K562 (cell line): Measurements from ENCODE around the gene C12orf60. TPM values are rescaled to one million over a fixed set of nuclear protein-coding genes. Genes with fewer than 3 reads are reported as not detected.

Source experiments
- ATAC-seq: fragments of 200-7000 bp; cut with Tn5 transposase; 3 replicates; pipeline ENCODE4 v1.9.1; 2020; ENCODE audit warnings: moderate library complexity
- BruUV-seq: library from RNA; stranded (reverse); fragments of 400-500 nt; replicated peaks from 2 replicates; lab custom pipeline; 2021; lab: Mats Ljungman, UMichigan
- CTCF ChIA-PET: fragments of 300-600 bp; formaldehyde crosslinking; extraction: SDS; loops from one replicate; lab custom pipeline; 2021; ENCODE audit warnings: low intra/inter-chr PET ratio; lab: Yijun Ruan, JAX
- POLR2A ChIA-PET: fragments of 300-600, 350-650 bp; sonication (Branson Sonifier 250); formaldehyde crosslinking; extraction: SDS; loops from one replicate; lab custom pipeline; 2021; ENCODE audit warnings: antibody characterized with exemption, inconsistent platforms; lab: Yijun Ruan, JAX
- DNase-seq, 4 experiments: peaks; one replicate each; pipeline versions ENCODE4 v3.0.0 to v3.0.0-alpha.2; 2011 to 2018; ENCODE audit warnings: low spot score in 3 of 4, mixed read lengths in 3 of 4; ENCODE audit errors: extremely low read depth in 1 of 4
- FAIRE-seq: peaks from 2 replicates; lab custom pipeline; 2011; peaks lifted over from hg19 to GRCh38; lab: Jason Lieb, UNC
- H2AFZ ChIP-seq: 2 replicates; pipeline ENCODE4 v1.6.0; 2011; ENCODE audit warnings: low read depth, low read length, control low read depth, inconsistent platforms
- H3K27ac ChIP-seq: fragments of 200-600 bp; 3 replicates; pipeline ENCODE4 v1.8.0; 2011; ENCODE audit warnings: low read depth, mild to moderate bottlenecking, control low read depth, inconsistent platforms, low read length, moderate library complexity, mixed read lengths; ENCODE audit errors: extremely low read depth
- H3K27me3 ChIP-seq, 2 experiments: fragments of 300-600 bp in 1 of 2; 2 replicates in 1 of 2; 3 replicates in 1 of 2; pipeline versions ENCODE4 v1.6.0 to v1.8.0; 2011; ENCODE audit warnings: inconsistent platforms in 2 of 2, low read length in 2 of 2, mild to moderate bottlenecking in 1 of 2, mixed read lengths in 1 of 2, moderate library complexity in 1 of 2; ENCODE audit not compliant: control insufficient read depth in 2 of 2, insufficient read depth in 2 of 2
- H3K36me3 ChIP-seq: fragments of 300-600 bp; 3 replicates; pipeline ENCODE4 v1.8.0; 2011; ENCODE audit warnings: mild to moderate bottlenecking, low read length, inconsistent platforms; ENCODE audit not compliant: control insufficient read depth, insufficient read depth
- H3K4me1 ChIP-seq, 2 experiments: fragments of 200-600 bp in 1 of 2; replicated peaks in 1 of 2; 2 replicates in 1 of 2; 3 replicates in 1 of 2; pipeline versions ENCODE4 v1.5.1 to v1.8.0; 2011; ENCODE audit warnings: inconsistent platforms in 2 of 2, low read length in 2 of 2, mild to moderate bottlenecking in 1 of 2, mixed read lengths in 1 of 2, moderate library complexity in 1 of 2; ENCODE audit not compliant: control insufficient read depth in 2 of 2, insufficient read depth in 2 of 2
- H3K4me2 ChIP-seq: 2 replicates; pipeline ENCODE4 v1.6.1; 2011; ENCODE audit warnings: low read length, control low read depth, inconsistent platforms, mixed read lengths; ENCODE audit not compliant: insufficient read depth
- H3K4me3 ChIP-seq: fragments of 200-600 bp; sonication (generic), shearing (Covaris generic); 2 replicates; pipeline ENCODE4 v1.5.1; 2016; ENCODE audit warnings: control low read depth, inconsistent platforms
- H3K79me2 ChIP-seq: fragments of 200-600 bp; 3 replicates; pipeline ENCODE4 v1.8.0; 2011; ENCODE audit warnings: low read length, inconsistent platforms; ENCODE audit not compliant: control insufficient read depth, insufficient read depth
- H3K9ac ChIP-seq, 2 experiments: 2 replicates each; pipeline versions ENCODE4 v1.6.0 to v1.6.1; 2011; ENCODE audit warnings: low read depth in 2 of 2, low read length in 2 of 2, control low read depth in 1 of 2, inconsistent platforms in 1 of 2, mild to moderate bottlenecking in 1 of 2, mixed read lengths in 1 of 2; ENCODE audit not compliant: insufficient read depth in 1 of 2
- H3K9me1 ChIP-seq: one replicate; pipeline ENCODE4 v1.6.0; 2011; ENCODE audit warnings: inconsistent platforms, mild to moderate bottlenecking, low read length, moderate library complexity; ENCODE audit not compliant: control insufficient read depth, insufficient read depth
- H3K9me3 ChIP-seq: replicated peaks from 2 replicates; pipeline ENCODE4 v1.5.1; 2011; ENCODE audit warnings: low read depth, low read length, inconsistent platforms; ENCODE audit not compliant: control insufficient read depth, insufficient read depth
- H4K20me1 ChIP-seq: replicated peaks from 2 replicates; pipeline ENCODE4 v1.6.1; 2011; ENCODE audit warnings: low read length, inconsistent platforms, mixed read lengths; ENCODE audit not compliant: control insufficient read depth, insufficient read depth
- CREB3L1 ChIP-seq: fragments of 450-650 bp; IDR thresholded peaks from 2 replicates; pipeline ENCODE4 v1.6.1; 2014; ENCODE audit warnings: low read depth, mild to moderate bottlenecking, moderate library complexity, borderline replicate concordance
- CTCF ChIP-seq, 3 experiments: IDR thresholded peaks in 2 of 3; conservative IDR thresholded peaks in 1 of 3; 2 replicates each; pipeline ENCODE4 v1.5.1; 2011 to 2012; ENCODE audit warnings: low read length in 3 of 3, mild to moderate bottlenecking in 3 of 3, control low read depth in 2 of 3, improper control_type of control experiment in 1 of 3, inconsistent platforms in 1 of 3, low read depth in 1 of 3, mixed read lengths in 1 of 3, moderate library complexity in 1 of 3; ENCODE audit not compliant: insufficient read depth in 2 of 3
- EGR1 ChIP-seq: fragments of 450-650 bp; conservative IDR thresholded peaks from 2 replicates; pipeline ENCODE4 v1.6.1; 2017; ENCODE audit warnings: mild to moderate bottlenecking
- ESRRA ChIP-seq: fragments of 450-650 bp; IDR thresholded peaks from 2 replicates; pipeline ENCODE4 v1.6.1; 2014; ENCODE audit warnings: low read depth, mild to moderate bottlenecking, moderate library complexity, borderline replicate concordance
- FOXA3 ChIP-seq, 2 experiments: fragments of 450-650 bp in 1 of 2; sonication (generic) in 1 of 2; formaldehyde crosslinking; IDR thresholded peaks in 1 of 2; conservative IDR thresholded peaks in 1 of 2; 2 replicates each; pipeline versions ENCODE4 v1.4.0 to v1.8.0; 2020 to 2022; ENCODE audit warnings: mild to moderate bottlenecking in 2 of 2, missing genetic modification reagents in 1 of 2
- HDAC1 ChIP-seq, 2 experiments: fragments of 450-650 bp; IDR thresholded peaks; 2 replicates each; pipeline ENCODE4 v1.6.1; 2016 to 2017; ENCODE audit warnings: inconsistent platforms in 1 of 2, mild to moderate bottlenecking in 1 of 2, moderate library complexity in 1 of 2
- MTF1 ChIP-seq: fragments of 250-450 bp; sonication (Bioruptor Pico); IDR thresholded peaks from 2 replicates; pipeline ENCODE4 v1.9.0; 2021; ENCODE audit warnings: moderate library complexity, mild to moderate bottlenecking, inconsistent platforms, borderline replicate concordance
- NFYB ChIP-seq: IDR thresholded peaks from 2 replicates; pipeline ENCODE4 v1.6.1; 2011; ENCODE audit warnings: mild to moderate bottlenecking, moderate library complexity; ENCODE audit not compliant: insufficient read length; ENCODE audit errors: extremely low read depth
- RAD21 ChIP-seq, 2 experiments: fragments of 250-450 bp in 1 of 2; fragments of 450-650 bp in 1 of 2; sonication (Bioruptor Pico) in 1 of 2; formaldehyde crosslinking in 1 of 2; IDR thresholded peaks in 1 of 2; conservative IDR thresholded peaks in 1 of 2; 2 replicates each; pipeline versions ENCODE4 v1.4.0 to v1.8.0; 2020 to 2022; ENCODE audit warnings: mild to moderate bottlenecking in 2 of 2, moderate library complexity in 1 of 2
- RFX1 ChIP-seq: fragments of 450-650 bp; IDR thresholded peaks from 2 replicates; pipeline ENCODE4 v1.6.1; 2016; ENCODE audit warnings: mild to moderate bottlenecking, moderate library complexity
- ZBTB17 ChIP-seq: fragments of 450-650 bp; formaldehyde crosslinking; IDR thresholded peaks from 2 replicates; pipeline ENCODE4 v1.4.0; 2020; ENCODE audit warnings: mild to moderate bottlenecking
- ZNF12 ChIP-seq: sonication (generic); formaldehyde crosslinking; IDR thresholded peaks from 2 replicates; pipeline ENCODE4 v1.4.0; 2020; ENCODE audit warnings: mild to moderate bottlenecking, missing genetic modification reagents
- WGBS: fragments of 100-300 bp; shearing (Covaris generic); methylation state at CpG from one replicate; pipeline ENCODE4 v1.1.6; 2016; ENCODE audit warnings: low coverage, mixed read lengths; ENCODE audit not compliant: insufficient coverage; ENCODE audit errors: missing lambda C conversion rate; 5-methylcytosine and 5-hydroxymethylcytosine counted together
- in situ Hi-C: fragments of 300-500 bp; cut with MboI; formaldehyde crosslinking; loops from 4 replicates; pipeline ENCODE4 v1.15.0; 2018; ENCODE audit warnings: inconsistent platforms, mixed read lengths
- intact Hi-C: fragments of 100-400 bp; cut with micrococcal nuclease; formaldehyde crosslinking; loops from 2 replicates; pipeline ENCODE4 v1.14.2; 2022
- polyA plus RNA-seq, 8 experiments: library from polyadenylated mRNA; depleted of rRNA in 4 of 8; stranded (reverse) in 5 of 8; unstranded in 3 of 8; fragments of >200 nt; fragmentation: Nextera tagmentation in 2 of 8; fragmentation: Illumina TruSeq in 1 of 8; extraction: Ambion mirVana in 2 of 8; extraction: Trizol in 1 of 8; gene quantifications; 2 replicates each; pipeline versions ENCODE4 v1.2.1 to v1.2.3, GENCODE V29; 2011 to 2014; ENCODE audit warnings: inconsistent platforms in 1 of 8, missing spikeins in 1 of 8
- total RNA-seq, 7 experiments: library from RNA; depleted of rRNA in 6 of 7; stranded (reverse); fragments of >200 nt in 6 of 7; fragmentation: Illumina TruSeq in 2 of 7; extraction: Trizol in 2 of 7; gene quantifications; 2 replicates each; pipeline versions ENCODE4 v1.2.1 to v1.2.3, GENCODE V29; 2011 to 2021; ENCODE audit warnings: low replicate concordance in 1 of 7

Gene C12orf60
- total and polyA plus RNA-seq, 9 of the 15 experiments (the other 6 are each of a cell fraction or from before 2014, with no cell fraction given) = 0.41 to 4.4 (median 2.5) TPM

GRCh38 chr12:14803011-14803829, at the start of gene C12orf60, which contains the start of gene WBP11 (continued):
- no peak for TF ChIP-seq ZNF12 (CRISPR knock-in tag)

GRCh38 chr12:14756334-14757143, 46.9 kb upstream of the C12orf60 start:
- H3K9me1 ChIP-seq = no peaks in the 10 kb centered on the region
- H4K20me1 ChIP-seq = no peaks in the 10 kb centered on the region
- ChIA-PET CTCF (interaction anchor here (0.6 kb wide), 1 partner anchor 339 kb away, joined by 3 read pairs; no protein-coding TSS in a partner anchor), POLR2A (interaction anchor here (0.7 kb wide), 1 partner anchor 25 kb away, joined by 3 read pairs; no protein-coding TSS in a partner anchor)
- WGBS = 4% methylated on average over 17 of the region's 17 CpGs
- H2AFZ ChIP-seq = peak overlapping the region; percentile 45; the same call in 1 of the 2 replicates
- intact Hi-C loops = no loop called here
- H3K27me3 ChIP-seq = no peaks in the 10 kb centered on the region
- no peak overlapping the region for H3K27ac ChIP-seq
- no TSS peak for BruUV-seq
- no peaks in the 10 kb centered on the region for H3K79me2 ChIP-seq
- H3K36me3 ChIP-seq = no peaks in the 10 kb centered on the region
- in situ Hi-C loops = no loop called here
- FAIRE-seq (peak; percentile 76), DNase-seq (peak in 3 of 4 experiments; percentile 5 to 61 (median 12)), ATAC-seq (peak; percentile 74)
- no peaks in the 10 kb centered on the region for H3K9me3 ChIP-seq
- no peak overlapping the region for H3K4me3 ChIP-seq
- H3K9ac ChIP-seq = no peak overlapping the region
- H3K4me2 ChIP-seq = 0 out of 2 replicates have a peak overlapping the region, but pooled peaks have one; percentile 18
- no peaks in the 10 kb centered on the region; a peak in 1 of 5 replicates for H3K4me1 ChIP-seq
- TF ChIP-seq RAD21 (CRISPR knock-in tag; conservative IDR thresholded peaks at IDR 0.05 in 1 of 2, IDR thresholded peaks at IDR 0.05 in 1 of 2) = peak in 1 of 2 experiments; percentile 30; a peak in 2 of 4 replicates
- peak; percentile 37 to 51 (median 48); a peak in 4 of 6 replicates for TF ChIP-seq CTCF (IDR thresholded peaks at IDR 0.05 in 2 of 3, conservative IDR thresholded peaks at IDR 0.05 in 1 of 3; ENCODE audit: insufficient read depth in 2 of 3, low read depth in 1 of 3, low read length in 3 of 3)
- no peak for TF ChIP-seq ZBTB17
- 0 out of 2 replicates have a peak, but pooled peaks have one; percentile 19 for TF ChIP-seq ESRRA
- TF ChIP-seq RFX1 = no peak
- no peak for TF ChIP-seq EGR1
- no peak for TF ChIP-seq HDAC1 (IDR thresholded peaks at IDR 0.05)
- no peak for TF ChIP-seq CREB3L1
- TF ChIP-seq NFYB = no peak
- TF ChIP-seq MTF1 (CRISPR knock-in tag) = no peak
- TF ChIP-seq FOXA3 (CRISPR knock-in tag; conservative IDR thresholded peaks at IDR 0.05 in 1 of 2, IDR thresholded peaks at IDR 0.05 in 1 of 2) = no peak
